Measurements from ENCODE around the gene TTC32.
A peak's percentile ranks its signal among the peaks of the same experiment; 100 is the strongest.

The TTC32 gene

GRCh38 chr2:19866771-19867170, 35.0 kb downstream of the TTC32 start:
- TF ChIP-seq CTCF (conservative IDR thresholded peaks at IDR 0.05; ENCODE audit: low read depth, low read length) = no peak
- H3K4me3 ChIP-seq (ENCODE audit: low read depth, low read length) = no peak overlapping the region
- DNase-seq (ENCODE audit: low read depth) = no peak

GRCh38 chr2:19865151-19865550, 36.6 kb downstream of the TTC32 start:
- no peak for DNase-seq (ENCODE audit: low read depth)
- no peak for TF ChIP-seq CTCF (conservative IDR thresholded peaks at IDR 0.05; ENCODE audit: low read depth, low read length)
- no peak overlapping the region for H3K4me3 ChIP-seq (ENCODE audit: low read depth, low read length)

- TF ChIP-seq CTCF (conservative IDR thresholded peaks at IDR 0.05; ENCODE audit: low read depth, low read length) = no peak
- no peak for DNase-seq (ENCODE audit: low read depth)
- no peak overlapping the region for H3K4me3 ChIP-seq (ENCODE audit: low read depth, low read length)
These were observed 37.4 kb downstream of the TTC32 start for GRCh38 chr2:19864381-19864780.

DNA sequence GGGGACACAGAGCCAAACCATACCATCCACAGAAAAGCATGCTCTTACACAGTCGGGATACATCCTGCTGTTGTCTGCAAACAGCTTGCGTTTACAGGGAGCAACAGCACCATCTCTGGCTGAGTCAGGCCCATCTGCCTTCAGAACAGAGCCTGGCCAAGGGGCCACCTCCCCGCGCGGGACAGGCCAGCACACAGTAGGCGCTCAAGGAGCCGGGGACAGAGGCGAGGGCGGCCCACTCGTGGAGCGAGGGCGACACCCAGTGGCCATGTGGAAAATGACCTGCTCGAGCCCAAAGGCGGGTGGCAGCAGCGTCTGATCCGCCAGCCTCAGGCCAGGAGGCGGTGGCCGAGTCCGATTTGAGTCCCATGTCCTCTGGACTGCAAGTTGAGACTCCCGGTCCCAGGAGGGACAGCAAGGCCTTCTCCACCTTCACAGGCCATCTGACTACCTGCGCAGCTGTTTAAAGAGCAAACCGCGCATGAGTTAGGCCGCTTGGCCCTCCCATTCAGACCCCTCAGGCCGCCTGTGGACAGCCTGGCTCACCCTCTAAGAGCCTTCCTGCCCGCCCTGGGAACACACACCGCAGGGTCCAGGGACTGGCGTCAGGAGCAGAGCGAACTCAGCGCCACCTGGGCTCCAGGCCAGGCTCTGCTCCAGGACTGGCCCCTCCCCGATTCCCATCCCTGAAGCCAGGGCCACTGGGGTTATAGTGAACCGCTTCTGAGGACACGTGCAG, 38.3 kb downstream of the TTC32 start:
- H3K4me3 ChIP-seq (ENCODE audit: low read depth, low read length) = peak overlapping the region; percentile 33
- TF ChIP-seq CTCF (conservative IDR thresholded peaks at IDR 0.05; ENCODE audit: low read depth, low read length) = peak; percentile 87
- peak; percentile 64 for DNase-seq (ENCODE audit: low read depth)

DNA sequence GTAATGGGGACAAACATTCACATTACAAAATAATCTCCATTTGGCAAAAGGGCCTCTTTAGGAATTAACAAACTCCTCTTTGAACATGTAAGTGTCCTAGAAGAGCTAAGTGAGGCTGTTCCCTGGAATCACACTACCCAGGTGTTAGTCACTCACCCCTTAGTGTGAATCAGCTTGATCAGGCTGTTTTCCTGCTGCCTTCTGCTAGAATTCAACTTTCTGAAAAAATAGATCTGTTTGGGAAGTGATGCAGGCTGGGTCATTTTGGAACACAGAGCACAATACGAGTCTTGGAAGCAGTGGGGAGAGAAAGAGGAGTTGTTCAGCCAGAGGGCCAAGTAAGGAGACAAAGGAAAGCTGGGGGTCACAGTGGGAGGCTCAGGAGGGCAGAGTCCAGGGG, 40.0 kb downstream of the TTC32 start:
- DNase-seq (ENCODE audit: low read depth) = peak; percentile 21
- TF ChIP-seq CTCF (conservative IDR thresholded peaks at IDR 0.05; ENCODE audit: low read depth, low read length) = no peak

DNA sequence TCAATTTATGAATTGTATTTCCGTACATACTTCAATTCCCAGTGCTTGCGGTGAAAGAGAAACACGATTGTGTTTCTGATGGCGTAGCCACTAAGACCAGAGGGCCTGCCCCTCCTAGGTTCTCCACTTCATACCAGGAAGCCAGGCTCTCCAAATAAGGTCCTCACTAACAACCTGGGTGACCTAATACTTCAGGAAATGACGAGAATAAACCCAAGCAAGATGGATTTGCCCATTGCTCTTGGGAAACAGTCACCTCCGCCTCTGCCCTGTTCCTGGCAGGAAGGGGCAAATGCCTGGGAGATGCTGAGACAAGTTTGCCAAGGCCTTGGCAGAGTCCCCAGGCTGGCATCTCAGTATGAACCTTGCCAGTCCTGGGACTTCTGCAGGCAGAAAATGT, 41.8 kb downstream of the TTC32 start:
- no peak overlapping the region for H3K4me3 ChIP-seq (ENCODE audit: low read depth, low read length)
- no peak for DNase-seq (ENCODE audit: low read depth)
- TF ChIP-seq CTCF (conservative IDR thresholded peaks at IDR 0.05; ENCODE audit: low read depth, low read length) = no peak

More for the DNA sequence above, 40.0 kb downstream of the TTC32 start:
- no peak overlapping the region for H3K4me3 ChIP-seq (ENCODE audit: low read depth, low read length)

DNA sequence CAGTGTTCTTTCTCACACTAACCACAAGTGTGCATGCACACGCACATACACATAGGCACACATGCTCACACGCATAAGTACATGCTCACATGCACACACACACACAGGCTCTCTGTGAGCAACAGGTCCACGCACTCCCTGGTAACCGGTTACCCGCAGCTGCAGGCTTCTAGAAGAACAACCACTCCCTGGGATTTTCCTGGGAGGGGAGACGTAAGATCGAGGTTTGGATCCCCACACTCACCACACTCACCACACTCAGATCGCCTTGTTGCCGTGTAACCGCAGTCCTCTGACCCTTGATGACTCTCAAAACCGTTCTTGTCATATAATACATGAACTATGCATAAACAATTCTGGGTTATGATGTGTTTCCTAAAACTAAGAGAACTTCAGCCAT, 42.2 kb downstream of the TTC32 start:
- peak; percentile 24 for DNase-seq (ENCODE audit: low read depth)
- H3K4me3 ChIP-seq (ENCODE audit: low read depth, low read length) = no peak overlapping the region
- TF ChIP-seq CTCF (conservative IDR thresholded peaks at IDR 0.05; ENCODE audit: low read depth, low read length) = no peak
